Lower leg skin (tissue), 3 donors: Measurements from ENCODE around the gene ACACA.

Experiments used
- CTCF ChIP-seq, 3 donors: fragments of 450-650 bp; IDR thresholded peaks; one replicate each; pipeline ENCODE4 v1.5.1; 2016; ENCODE audit warnings: antibody characterized with exemption in 3 of 3, mild to moderate bottlenecking in 3 of 3, moderate library complexity in 2 of 3
- POLR2A ChIP-seq, 2 donors: fragments of 450-650 bp; IDR thresholded peaks; one replicate each; pipeline ENCODE4 v1.6.1; 2016 to 2017; ENCODE audit warnings: antibody characterized with exemption in 2 of 2, mild to moderate bottlenecking in 1 of 2, moderate library complexity in 1 of 2

- TF ChIP-seq CTCF (IDR thresholded peaks at IDR 0.05), result no peak
- no peak for TF ChIP-seq POLR2A (IDR thresholded peaks at IDR 0.05)
These were observed 289.9 kb downstream of the ACACA start for GRCh38 chr17:37116671-37117185.
